ENCODE data around the gene APOL2. TPM values are rescaled to one million over a fixed set of nuclear protein-coding genes. Genes with fewer than 3 reads are reported as not detected.
"Not testable (repeated sequence)": the region's sequence is repeated elsewhere in the genome, so short reads cannot be mapped to it uniquely, and the experiment has no call there.

APOL2 gene
- total and polyA plus RNA-seq, 8 donors: 29.0 to 63.0 (median 35.0) TPM

GRCh38 chr22:36281781-36282327 lies 42.5 kb upstream of the APOL2 start:
- Histone ChIP-seq H3K9me3 (no peaks in the 10 kb centered on the region), H3K36me3 (peaks cover 6 to 74% of the 10 kb centered on the region in 2 donors), H3K4me3 (no peak overlapping the region), H3K27ac (no peak overlapping the region), H3K27me3 (no peaks in the 10 kb centered on the region), H3K4me1 (peaks cover 6 to 17% of the 10 kb centered on the region in 2 donors)
- TF ChIP-seq CTCF (IDR thresholded peaks at IDR 0.05): no peak
- intact Hi-C loops (cut with DNase I): no loop called here
- ATAC-seq (no peak), DNase-seq (peak in 1 of 4 donors; percentile 54)

GRCh38 chr22:36280379-36280778 lies 41.1 kb upstream of the APOL2 start:
- no peak overlapping the region for H3K4me3 ChIP-seq
- no peak for ATAC-seq
- intact Hi-C loops (cut with DNase I): no loop called here
- peaks cover 6 to 59% of the 10 kb centered on the region in 2 donors for H3K36me3 ChIP-seq
- no peak overlapping the region for H3K27ac ChIP-seq
- peaks cover 6 to 17% of the 10 kb centered on the region in 2 donors for H3K4me1 ChIP-seq
- no peaks in the 10 kb centered on the region for H3K9me3 ChIP-seq
- DNase-seq: peak in 1 of 4 donors; percentile 40
- no peaks in the 10 kb centered on the region for H3K27me3 ChIP-seq
- TF ChIP-seq CTCF (IDR thresholded peaks at IDR 0.05): no peak

- Histone ChIP-seq H3K9me3 (no peaks in the 10 kb centered on the region), H3K27ac (peak overlapping the region in 1 of 2 donors; percentile 20), H3K4me1 (peaks cover 6 to 17% of the 10 kb centered on the region in 2 donors), H3K4me3 (no peak overlapping the region), H3K27me3 (no peaks in the 10 kb centered on the region), H3K36me3 (peaks cover 3 to 48% of the 10 kb centered on the region in 2 donors)
- ATAC-seq: no peak
- intact Hi-C loops (cut with DNase I): loop anchor here in 1 of 2 donors (10.0 kb wide), 1 partner anchor 84 kb away; no protein-coding TSS in a partner anchor
- no peak for TF ChIP-seq CTCF (IDR thresholded peaks at IDR 0.05)
- DNase-seq: no peak
Measured at GRCh38 chr22:36279219-36279666, 39.9 kb upstream of the APOL2 start.

GRCh38 chr22:36277482-36278291 lies 38.4 kb upstream of the APOL2 start:
- peak in 3 of 4 donors; percentile 29 to 63 (median 51) for DNase-seq
- Histone ChIP-seq H3K9me3 (no peaks in the 10 kb centered on the region), H3K4me3 (no peak overlapping the region), H3K27me3 (no peaks in the 10 kb centered on the region), H3K36me3 (peaks cover 0 to 32% of the 10 kb centered on the region in 2 donors), H3K4me1 (peaks cover 6 to 17% of the 10 kb centered on the region in 2 donors), H3K27ac (no peak overlapping the region)
- intact Hi-C loops (cut with DNase I): loop anchor here in 1 of 2 donors (10.0 kb wide), 1 partner anchor 83 kb away; no protein-coding TSS in a partner anchor
- ATAC-seq: peak; percentile 85
- peak; percentile 63 to 73 for TF ChIP-seq CTCF (IDR thresholded peaks at IDR 0.05)

- H3K4me3 ChIP-seq: no peak overlapping the region
- ATAC-seq (no peak), DNase-seq (peak in 1 of 4 donors; percentile 34)
- no peak overlapping the region for H3K27ac ChIP-seq
- no peak for TF ChIP-seq CTCF (IDR thresholded peaks at IDR 0.05)
- peaks cover 0 to under 1% of the 10 kb centered on the region in 2 donors for H3K36me3 ChIP-seq
- intact Hi-C loops (cut with DNase I): loop anchor here in 1 of 2 donors (10.0 kb wide), 1 partner anchor 80 kb away; no protein-coding TSS in a partner anchor
- no peaks in the 10 kb centered on the region for H3K27me3 ChIP-seq
- no peaks in the 10 kb centered on the region for H3K9me3 ChIP-seq
- H3K4me1 ChIP-seq: peaks cover 6 to 12% of the 10 kb centered on the region in 2 donors
Measured at GRCh38 chr22:36274531-36274930, 35.2 kb upstream of the APOL2 start.

- not testable (repeated sequence) for H3K27me3 ChIP-seq, H3K27ac ChIP-seq, DNase-seq, H3K36me3 ChIP-seq, ATAC-seq, H3K9me3 ChIP-seq, H3K4me3 ChIP-seq, H3K4me1 ChIP-seq
- intact Hi-C loops (cut with DNase I): loop anchor here in 1 of 2 donors (10.0 kb wide), 1 partner anchor 77 kb away; no protein-coding TSS in a partner anchor
Measured at GRCh38 chr22:36271951-36272350, 32.6 kb upstream of the APOL2 start.

GRCh38 chr22:36271231-36271630 lies 31.9 kb upstream of the APOL2 start:
- H3K27ac ChIP-seq, ATAC-seq: not testable (repeated sequence)
- intact Hi-C loops (cut with DNase I): loop anchor here in 1 of 2 donors (10.0 kb wide), 1 partner anchor 76 kb away; no protein-coding TSS in a partner anchor

More at GRCh38 chr22:36271231-36271630, 31.9 kb upstream of the APOL2 start:
- DNase-seq, H3K27me3 ChIP-seq, H3K36me3 ChIP-seq, H3K4me3 ChIP-seq, H3K9me3 ChIP-seq, H3K4me1 ChIP-seq: not testable (repeated sequence)

Measured in left lung (tissue), 10 donors.